Measurements from ENCODE around the gene FGD4.

The FGD4 gene

GRCh38 chr12:32606443-32606842 lies 207.1 kb downstream of the FGD4 start:
- no peak for DNase-seq (ENCODE audit: low read depth in 2 of 2)

DNA sequence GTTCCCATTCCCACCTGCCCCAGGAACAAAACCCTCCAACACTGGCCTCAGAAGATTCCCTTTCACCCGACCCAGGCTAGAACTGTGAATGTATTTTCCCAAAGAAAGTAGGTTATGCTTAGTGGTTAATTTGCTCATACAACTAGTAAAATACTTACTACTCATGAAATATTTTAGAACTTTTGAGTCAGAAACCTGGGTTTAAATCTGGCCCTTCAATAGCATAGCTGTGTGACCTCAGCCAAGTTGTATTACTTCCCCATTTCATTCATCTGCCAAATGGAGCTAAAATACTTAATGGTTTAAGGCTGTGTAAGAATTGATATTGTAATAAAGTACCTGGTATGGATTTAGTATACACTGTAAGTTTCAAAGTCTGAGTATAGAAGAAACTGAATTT lies 210.6 kb downstream of the FGD4 start:
- DNase-seq (ENCODE audit: low read depth in 2 of 2): no peak

DNA sequence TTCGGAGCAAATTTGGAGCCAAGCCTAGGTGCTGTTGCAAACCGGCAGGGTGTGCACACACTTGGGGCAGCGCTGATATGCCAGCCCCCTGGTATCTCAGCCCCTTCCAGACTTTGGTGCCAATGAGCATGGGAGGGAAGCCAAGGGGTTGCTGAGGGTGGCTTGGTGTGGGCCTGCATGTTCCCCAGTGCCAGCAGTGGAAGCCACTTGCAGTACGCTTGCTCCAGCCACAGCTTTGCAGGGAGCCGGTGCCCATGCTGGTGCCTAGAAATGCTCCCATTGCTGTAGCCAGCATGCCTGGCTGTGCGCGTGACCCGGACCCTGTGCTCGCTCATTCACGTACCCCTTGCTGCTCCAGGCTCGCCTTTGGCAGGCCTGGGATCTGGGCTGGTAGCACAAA lies 212.6 kb downstream of the FGD4 start:
- no peak for DNase-seq (ENCODE audit: low read depth in 2 of 2)

GRCh38 chr12:32612658-32613614 lies 213.6 kb downstream of the FGD4 start:
- DNase-seq (ENCODE audit: low read depth in 2 of 2): no peak

DNA sequence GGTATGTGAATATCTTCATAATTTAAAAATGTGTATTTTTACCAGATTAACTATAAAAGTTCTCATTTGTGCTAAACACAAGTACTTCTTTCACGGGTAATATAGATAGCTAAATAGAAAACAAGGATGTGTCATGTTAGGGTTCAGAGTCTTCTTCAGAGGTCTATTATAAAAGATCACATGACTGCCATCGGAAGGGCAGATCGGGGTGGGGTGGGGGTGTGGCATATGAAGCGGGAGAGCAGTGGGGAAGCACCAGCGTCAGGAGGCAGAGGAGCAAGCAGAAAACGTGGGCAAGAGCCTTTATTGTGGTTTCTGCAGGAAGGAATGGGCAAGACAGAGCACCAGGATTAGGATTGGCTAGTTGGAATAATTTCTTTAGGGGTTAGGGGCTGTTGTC lies 216.1 kb downstream of the FGD4 start:
- DNase-seq (ENCODE audit: low read depth in 2 of 2): no peak

- no peak for DNase-seq (ENCODE audit: low read depth in 2 of 2)
These were observed 218.2 kb downstream of the FGD4 start for GRCh38 chr12:32617534-32617933.

GRCh38 chr12:32618115-32618514 lies 218.8 kb downstream of the FGD4 start:
- no peak for DNase-seq (ENCODE audit: low read depth in 2 of 2)

DNA sequence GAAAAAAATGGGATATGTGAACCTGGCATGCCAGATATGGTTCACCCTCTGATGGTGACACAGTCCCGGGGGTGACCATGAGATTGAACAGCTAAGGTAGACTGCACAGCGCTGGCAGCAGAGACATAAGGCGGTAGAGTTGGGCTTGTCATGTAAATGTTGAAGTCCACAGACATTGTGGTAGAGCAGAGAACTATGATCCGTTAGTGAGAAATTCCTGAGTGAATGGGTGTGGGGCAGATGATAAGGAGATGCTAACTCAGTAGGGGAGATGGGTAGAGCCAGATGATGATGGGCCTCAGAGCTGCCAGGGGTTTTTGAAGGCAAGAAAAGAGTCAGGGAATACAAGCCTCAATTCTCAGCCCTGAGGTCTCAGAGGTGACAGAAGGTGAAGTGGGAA lies 228.6 kb downstream of the FGD4 start:
- DNase-seq (ENCODE audit: low read depth in 2 of 2): no peak

DNA sequence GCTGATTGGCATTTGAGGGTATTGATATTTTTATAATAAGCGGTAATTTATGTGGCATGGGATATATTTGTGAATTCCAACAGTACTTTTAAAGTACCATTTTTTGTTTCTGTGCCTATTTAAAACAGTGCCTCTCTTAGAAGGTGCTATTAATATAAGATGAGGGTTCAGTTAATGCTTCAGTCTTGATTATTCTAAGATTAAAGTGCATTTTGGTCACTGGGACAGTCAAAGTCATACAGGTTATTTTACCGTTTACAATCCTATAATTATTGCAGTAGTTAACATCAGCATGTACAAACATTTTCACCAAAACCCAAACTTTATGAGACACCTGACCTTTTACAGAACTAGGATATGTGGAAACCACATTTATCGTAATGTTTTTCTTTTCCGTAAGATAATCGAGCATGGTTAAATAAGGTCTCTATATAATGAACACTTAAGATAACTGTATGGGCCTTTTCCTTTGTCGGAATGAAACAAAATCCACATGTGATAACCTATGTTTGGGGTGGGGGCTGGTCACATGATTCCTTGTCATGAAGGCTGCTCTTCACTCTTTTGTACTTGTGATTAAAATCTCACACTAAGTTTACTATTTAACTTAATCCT lies 242.0 kb downstream of the FGD4 start:
- no peak for DNase-seq (ENCODE audit: low read depth in 2 of 2)

GRCh38 chr12:32644431-32644830 lies 245.1 kb downstream of the FGD4 start:
- DNase-seq (ENCODE audit: low read depth in 2 of 2): no peak

GRCh38 chr12:32647275-32647674 lies 247.9 kb downstream of the FGD4 start:
- DNase-seq (ENCODE audit: low read depth in 2 of 2): no peak

DNA sequence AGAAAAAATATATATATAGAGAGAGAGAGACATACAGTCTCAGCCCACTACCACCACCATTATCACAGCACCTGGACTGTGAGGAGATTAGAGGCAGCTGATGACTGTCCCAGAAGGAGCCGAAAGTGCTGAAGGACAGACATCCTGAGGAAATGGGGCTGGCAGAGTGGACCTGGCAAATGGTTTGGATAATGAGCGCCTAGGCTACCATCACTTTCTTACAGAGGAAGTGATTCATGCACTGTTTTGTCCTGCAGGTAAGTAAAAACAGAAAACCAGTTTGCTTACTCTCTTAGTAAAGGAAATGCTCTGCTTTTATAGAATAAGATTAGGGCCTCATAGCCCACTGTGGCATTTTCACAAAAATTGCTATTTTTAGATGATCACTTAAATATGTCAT lies 251.2 kb downstream of the FGD4 start:
- DNase-seq (ENCODE audit: low read depth in 2 of 2): no peak

- DNase-seq (ENCODE audit: low read depth in 2 of 2): no peak
These were observed 252.0 kb downstream of the FGD4 start for GRCh38 chr12:32651151-32651955.

DNA sequence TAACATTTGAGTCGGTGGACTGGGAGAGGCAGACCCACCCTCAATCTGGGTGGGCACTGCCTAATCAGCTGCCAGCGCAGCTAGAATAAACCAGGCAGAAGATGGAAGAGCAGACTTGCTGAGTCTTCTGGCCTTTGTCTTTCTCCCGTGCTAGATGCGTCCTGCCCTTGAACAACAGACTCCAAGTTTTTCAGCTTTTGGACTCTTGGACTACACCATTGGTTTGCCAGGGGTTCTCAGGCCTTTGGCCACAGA lies 252.5 kb downstream of the FGD4 start:
- no peak for DNase-seq (ENCODE audit: low read depth in 2 of 2)

DNA sequence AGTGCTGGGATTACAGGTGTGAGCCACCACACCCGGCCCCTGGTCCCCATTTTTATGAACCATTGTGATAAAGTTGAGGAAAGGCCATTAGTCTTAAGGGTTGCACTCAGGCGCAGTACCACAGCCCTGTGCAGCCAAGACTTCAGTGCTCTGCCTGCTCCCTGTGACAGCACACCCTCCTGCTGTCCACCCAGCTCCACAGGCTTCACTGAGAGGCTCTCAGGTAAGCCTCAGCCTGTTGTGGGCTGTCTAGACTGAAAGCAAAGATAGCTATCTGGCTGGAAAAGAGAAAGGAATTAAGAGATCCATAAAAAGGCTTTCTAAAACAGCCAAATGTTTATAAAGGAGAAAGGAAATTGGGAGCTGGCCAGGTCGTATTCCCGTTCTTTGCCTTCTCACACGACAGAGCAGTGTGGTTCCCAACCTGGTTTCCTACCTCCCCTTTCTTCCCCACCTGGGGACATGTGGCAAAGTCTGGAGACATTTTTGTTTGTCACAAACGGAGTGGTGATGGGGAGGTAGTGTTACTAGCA lies 260.6 kb downstream of the FGD4 start:
- DNase-seq (ENCODE audit: low read depth in 2 of 2): no peak

DNA sequence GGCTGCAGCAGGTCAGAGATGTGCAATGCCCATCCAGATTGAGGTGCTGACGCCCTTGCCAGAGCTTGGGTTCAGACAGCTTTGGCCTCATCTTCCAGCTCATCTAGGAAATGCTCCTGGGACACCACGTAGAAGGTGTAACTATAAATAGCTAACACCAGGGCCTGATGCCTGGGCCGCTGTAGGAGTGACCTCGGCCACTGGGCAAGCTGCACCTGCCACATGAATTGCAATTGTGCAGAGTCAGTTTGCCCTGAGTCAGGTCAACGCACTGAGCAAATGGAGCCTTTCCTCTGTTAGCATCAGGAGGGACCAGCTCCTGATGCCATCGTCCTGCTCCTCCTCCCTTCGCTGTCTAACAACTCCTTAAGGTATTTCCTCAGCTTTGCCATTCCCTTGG lies 262.3 kb downstream of the FGD4 start:
- DNase-seq (ENCODE audit: low read depth in 2 of 2): no peak

DNA sequence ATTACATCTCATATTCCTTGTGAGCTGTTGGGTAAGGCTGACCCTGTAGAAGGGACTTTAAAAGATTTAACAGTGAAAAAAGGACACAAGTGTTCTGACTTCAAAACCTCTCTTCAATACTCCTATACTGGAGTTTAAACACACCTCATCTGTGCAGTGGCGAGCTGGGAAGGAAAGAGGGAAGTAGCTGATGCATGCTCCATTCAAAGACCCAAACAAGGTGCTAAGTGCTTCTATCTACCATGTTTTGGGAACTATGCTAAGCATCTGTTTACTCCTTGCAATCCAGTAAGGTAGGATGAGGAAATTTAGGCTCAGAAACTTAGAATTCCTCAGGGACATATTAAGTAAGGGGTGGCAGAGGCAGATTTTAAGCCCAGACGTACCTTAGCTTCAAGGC lies 263.3 kb downstream of the FGD4 start:
- no peak for DNase-seq (ENCODE audit: low read depth in 2 of 2)

GRCh38 chr12:32666018-32666417 lies 266.7 kb downstream of the FGD4 start:
- no peak for DNase-seq (ENCODE audit: low read depth in 2 of 2)

DNA sequence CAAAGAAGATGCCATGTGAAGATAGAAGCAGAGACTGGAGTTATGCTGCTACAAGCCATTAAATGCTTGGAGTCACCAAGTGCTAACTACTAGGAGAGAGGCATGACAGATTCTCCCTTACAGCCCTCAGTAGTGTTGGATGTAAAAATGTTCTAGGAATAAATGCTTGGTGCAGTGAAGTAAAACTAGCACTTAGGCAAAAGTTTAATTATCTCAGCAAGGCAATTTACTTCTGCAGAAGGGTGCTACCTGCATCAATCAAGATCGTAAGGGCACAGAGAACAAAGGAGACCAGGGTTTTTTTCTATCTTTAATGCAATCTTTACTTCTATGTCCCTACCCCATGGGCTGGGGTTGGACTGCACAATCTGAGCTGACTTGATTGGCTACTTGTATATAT lies 270.2 kb downstream of the FGD4 start:
- DNase-seq (ENCODE audit: low read depth in 2 of 2): no peak

- DNase-seq (ENCODE audit: low read depth in 2 of 2): no peak
These were observed 272.8 kb downstream of the FGD4 start for GRCh38 chr12:32671930-32672780.

GRCh38 chr12:32679091-32679919 lies 279.9 kb downstream of the FGD4 start, which contains the start of gene DNM1L:
Gene DNM1L (plus strand): TSS chr12:32679301. CDS start chr12:32679364, 63 bp downstream.
- DNase-seq (ENCODE audit: low read depth in 2 of 2): peak; percentile 79 to 83

Measured in activated CD4-positive, alpha-beta T cell treated with anti-CD3 and anti-CD28 coated beads for 24 hours (primary cell).